NCI-H2227 (cell line): Measurements from ENCODE around the gene DEFB108B.
A peak's percentile ranks its signal among the peaks of the same experiment; 100 is the strongest.
"Not testable (repeated sequence)": the region's sequence is repeated elsewhere in the genome, so short reads cannot be mapped to it uniquely, and the experiment has no call there.

Experiments
- DNase-seq: peaks from one replicate; lab custom pipeline; 2025; ENCODE audit not compliant: unreplicated experiment; lab: John Stamatoyannopoulos, UW

Gene DEFB108B

DNA sequence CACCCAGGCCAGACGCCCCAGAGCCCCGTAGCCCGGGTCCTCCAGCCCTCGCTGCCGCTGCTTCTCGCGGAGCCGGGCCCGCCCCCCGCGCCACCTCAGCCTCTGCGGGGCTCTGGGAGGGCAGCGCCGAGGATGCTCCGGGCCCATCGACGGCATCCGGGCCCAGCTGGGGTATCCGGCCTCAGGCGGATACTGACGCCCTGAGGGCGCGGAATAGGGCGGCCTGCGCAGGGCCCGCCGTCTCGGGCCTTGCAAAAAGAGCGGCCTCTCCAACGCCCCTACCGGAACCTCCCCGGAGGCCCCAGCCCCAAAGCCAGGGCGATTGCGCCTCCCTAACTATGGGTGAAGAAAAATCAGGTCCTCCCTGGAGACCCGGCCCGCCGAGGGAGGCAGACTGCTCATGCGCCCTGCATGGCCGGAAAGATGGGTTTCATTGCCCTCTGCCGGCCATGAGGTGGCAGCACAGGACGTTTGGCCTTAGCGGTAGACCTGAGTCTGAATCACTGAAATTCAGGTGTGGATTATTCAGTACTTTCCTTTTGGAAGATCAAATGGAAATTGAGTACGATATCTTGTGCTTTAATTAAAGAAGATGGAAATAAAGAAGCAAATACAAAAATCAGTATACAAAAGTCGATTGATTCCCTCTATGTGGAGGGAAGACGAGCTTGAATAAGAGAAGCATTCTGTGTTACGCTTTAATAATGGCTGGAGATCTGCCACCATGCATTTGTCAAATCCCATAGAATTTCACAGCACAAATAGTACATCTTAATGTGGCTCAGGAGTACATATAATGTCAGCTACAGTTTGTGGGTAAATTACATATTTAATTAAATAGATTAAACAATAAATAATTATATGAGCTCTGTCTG, 19.3 kb upstream of the DEFB108B start:
- peak; percentile 88 for DNase-seq

DNA sequence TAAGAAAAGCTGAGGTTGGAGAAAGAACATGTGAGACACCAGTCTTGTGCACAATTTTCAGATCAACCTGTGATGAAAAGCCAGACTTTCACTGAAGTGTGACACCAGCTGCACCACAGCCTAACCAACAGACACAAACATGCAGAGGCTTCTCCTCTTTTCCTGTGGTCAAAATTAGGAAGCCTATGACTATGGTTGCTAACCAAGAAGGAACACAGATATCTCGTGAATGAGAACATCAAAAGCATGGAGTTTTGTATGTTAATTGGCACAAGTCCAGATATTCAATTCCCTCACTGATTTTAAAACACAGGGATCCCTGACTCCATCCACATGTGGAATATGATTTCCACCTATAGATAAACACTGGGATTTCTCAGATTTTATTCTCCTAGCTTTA, 11.5 kb upstream of the DEFB108B start:
- DNase-seq = not testable (repeated sequence)

DNA sequence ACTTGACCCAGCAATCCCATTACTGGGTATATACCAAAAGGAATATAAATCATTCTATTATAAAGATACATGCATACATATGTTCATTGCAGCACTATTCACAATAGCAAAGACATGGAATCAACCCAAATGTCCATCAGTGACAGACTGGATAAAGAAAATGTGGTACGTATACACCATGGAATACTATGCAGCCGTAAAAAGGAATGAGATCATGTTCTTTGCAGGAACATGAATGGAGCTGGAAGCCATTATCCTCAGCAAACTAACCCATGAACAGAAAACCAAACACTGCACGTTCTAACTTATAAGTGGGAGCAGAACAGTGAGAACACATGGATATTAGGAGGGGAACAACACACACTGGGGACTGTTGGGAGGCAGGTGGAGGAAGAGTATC, 3.8 kb upstream of the DEFB108B start:
- not testable (repeated sequence) for DNase-seq

- DNase-seq = not testable (repeated sequence)
These were observed 3.3 kb upstream of the DEFB108B start for GRCh38 chr11:71829686-71830085.

DNA sequence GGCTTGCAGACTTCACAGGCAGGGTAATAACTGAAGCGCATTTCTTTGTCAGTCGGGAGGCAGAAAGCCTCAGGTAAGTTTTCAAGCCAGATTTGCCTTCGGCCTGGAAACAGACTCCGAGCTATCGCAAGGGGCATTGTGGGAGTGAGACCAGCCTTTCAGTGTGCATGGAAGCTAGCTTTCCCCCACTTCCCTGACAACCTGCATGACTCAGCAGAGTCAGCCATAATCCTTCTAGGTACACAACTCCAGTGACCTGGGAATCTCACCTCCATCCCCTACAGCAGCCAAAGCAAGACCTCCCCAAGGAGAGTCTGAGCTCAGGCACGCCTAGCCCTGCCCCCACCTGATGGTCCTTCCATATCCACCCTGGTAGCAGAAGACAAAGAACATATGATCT, 9.7 kb downstream of the DEFB108B start:
- not testable (repeated sequence) for DNase-seq

GRCh38 chr11:71843355-71843754, 10.4 kb downstream of the DEFB108B start:
- not testable (repeated sequence) for DNase-seq

- no peak for DNase-seq
These were observed 10.9 kb downstream of the DEFB108B start for GRCh38 chr11:71843858-71844257.

GRCh38 chr11:71853895-71854294, 20.9 kb downstream of the DEFB108B start:
- DNase-seq = not testable (repeated sequence)

GRCh38 chr11:71855880-71856279, 22.9 kb downstream of the DEFB108B start:
- DNase-seq = not testable (repeated sequence)

GRCh38 chr11:71860835-71861234, 27.8 kb downstream of the DEFB108B start:
- not testable (repeated sequence) for DNase-seq

GRCh38 chr11:71863978-71864627, 31.1 kb downstream of the DEFB108B start:
- DNase-seq = peak; percentile 53

GRCh38 chr11:71867209-71867608, 34.2 kb downstream of the DEFB108B start:
- DNase-seq = not testable (repeated sequence)

GRCh38 chr11:71869931-71870330, 36.9 kb downstream of the DEFB108B start:
- DNase-seq = not testable (repeated sequence)

- not testable (repeated sequence) for DNase-seq
These were observed 37.7 kb downstream of the DEFB108B start for GRCh38 chr11:71870661-71871060.

- peak; percentile 13 for DNase-seq
These were observed 43.3 kb downstream of the DEFB108B start for GRCh38 chr11:71876262-71876661.

GRCh38 chr11:71878059-71878458, 45.1 kb downstream of the DEFB108B start, which contains the start of gene DEFB131B:
Gene DEFB131B (plus strand): TSS chr11:71878453. CDS start chr11:71878453, 0 bp downstream.
- not testable (repeated sequence) for DNase-seq

DNA sequence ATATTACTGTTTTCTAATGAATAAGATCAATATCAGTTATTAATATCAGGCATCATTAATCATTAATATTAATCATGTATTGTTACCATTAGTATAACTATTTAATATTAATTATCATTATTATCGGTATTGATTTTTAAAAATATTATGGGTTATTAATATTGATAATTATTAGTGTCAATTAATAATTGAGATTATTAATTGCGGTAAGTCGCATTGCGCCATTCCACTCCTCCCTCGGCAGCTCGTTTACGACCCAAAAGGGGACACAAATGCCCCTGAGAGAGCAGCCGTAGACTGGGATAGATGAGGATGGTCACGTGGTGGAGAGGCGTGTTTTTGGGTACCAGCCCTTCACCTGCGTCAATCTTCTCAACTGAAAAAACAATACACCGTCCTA, 52.8 kb downstream of the DEFB108B start:
- DNase-seq = not testable (repeated sequence)
